ENCODE data around the gene PSMD14. TPM values are rescaled to one million over a fixed set of nuclear protein-coding genes. Genes with fewer than 3 reads are reported as not detected.

The PSMD14 gene
- total and polyA plus RNA-seq, 4 donors = 28.8 to 60.5 (median 47.1) TPM

DNA sequence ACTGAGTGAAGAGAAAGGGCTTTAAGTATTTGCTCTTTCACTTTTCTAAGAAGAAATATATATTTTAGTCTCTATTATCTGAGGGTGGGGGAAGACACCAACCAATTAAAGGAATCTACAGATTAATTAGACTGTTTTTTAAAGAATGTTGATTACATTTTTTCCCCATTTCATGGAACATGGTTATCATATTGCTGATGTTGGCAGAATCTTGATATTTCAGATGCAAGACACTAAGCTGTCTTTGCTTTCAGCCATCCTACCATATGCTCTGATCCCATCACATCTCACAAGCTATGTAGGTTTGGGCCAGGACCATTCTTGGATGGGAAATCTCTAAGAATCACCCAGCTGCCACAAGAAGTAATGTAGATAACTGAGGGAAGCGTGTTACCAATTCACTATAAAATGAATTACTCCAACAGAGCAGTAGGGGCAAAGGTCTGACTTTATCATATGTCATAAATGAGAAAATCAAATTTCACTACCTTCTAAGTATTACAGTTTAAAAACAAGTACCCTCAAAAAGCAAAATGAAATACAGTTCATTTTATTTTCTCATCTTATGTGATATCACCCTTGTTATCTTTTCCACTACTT is 101.2 kb downstream of the PSMD14 start:
- no peak overlapping the region for H3K4me3 ChIP-seq
- ATAC-seq (ENCODE audit: insufficient read depth, low FRiP score) (no peak), DNase-seq (no peak)
- H3K9me3 ChIP-seq (ENCODE audit: control insufficient read depth in 4 of 4, insufficient read depth in 3 of 4, low read length in 3 of 4) = no peaks in the 10 kb centered on the region
- peaks cover 0 to 4% (median 0%) of the 10 kb centered on the region in 5 donors for H3K4me1 ChIP-seq (ENCODE audit: control insufficient read depth in 5 of 5, insufficient read depth in 5 of 5, low read length in 5 of 5)
- no peak overlapping the region for H3K9ac ChIP-seq (ENCODE audit: insufficient read depth in 1 of 2, low read length in 2 of 2)
- H3K27ac ChIP-seq (ENCODE audit: low read depth in 1 of 2, low read length in 1 of 2) = no peak overlapping the region
- H3K36me3 ChIP-seq (ENCODE audit: control insufficient read depth in 4 of 4, insufficient read depth in 4 of 4, low read length in 4 of 4) = peaks cover 0 to 8% (median 0%) of the 10 kb centered on the region in 4 donors
- TF ChIP-seq, protein P1, sequence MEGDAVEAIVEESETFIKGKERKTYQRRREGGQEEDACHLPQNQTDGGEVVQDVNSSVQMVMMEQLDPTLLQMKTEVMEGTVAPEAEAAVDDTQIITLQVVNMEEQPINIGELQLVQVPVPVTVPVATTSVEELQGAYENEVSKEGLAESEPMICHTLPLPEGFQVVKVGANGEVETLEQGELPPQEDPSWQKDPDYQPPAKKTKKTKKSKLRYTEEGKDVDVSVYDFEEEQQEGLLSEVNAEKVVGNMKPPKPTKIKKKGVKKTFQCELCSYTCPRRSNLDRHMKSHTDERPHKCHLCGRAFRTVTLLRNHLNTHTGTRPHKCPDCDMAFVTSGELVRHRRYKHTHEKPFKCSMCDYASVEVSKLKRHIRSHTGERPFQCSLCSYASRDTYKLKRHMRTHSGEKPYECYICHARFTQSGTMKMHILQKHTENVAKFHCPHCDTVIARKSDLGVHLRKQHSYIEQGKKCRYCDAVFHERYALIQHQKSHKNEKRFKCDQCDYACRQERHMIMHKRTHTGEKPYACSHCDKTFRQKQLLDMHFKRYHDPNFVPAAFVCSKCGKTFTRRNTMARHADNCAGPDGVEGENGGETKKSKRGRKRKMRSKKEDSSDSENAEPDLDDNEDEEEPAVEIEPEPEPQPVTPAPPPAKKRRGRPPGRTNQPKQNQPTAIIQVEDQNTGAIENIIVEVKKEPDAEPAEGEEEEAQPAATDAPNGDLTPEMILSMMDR (IDR thresholded peaks at IDR 0.05; ENCODE audit: control extremely low read depth, extremely low read depth) = no peak
- H3K27me3 ChIP-seq (ENCODE audit: control insufficient read depth in 3 of 3, insufficient read depth in 3 of 3, low read length in 2 of 3) = peaks cover 0 to 21% (median 19%) of the 10 kb centered on the region in 3 donors
- WGBS, 2 donors = 98% methylated on average over 1 of the region's 1 CpG

DNA sequence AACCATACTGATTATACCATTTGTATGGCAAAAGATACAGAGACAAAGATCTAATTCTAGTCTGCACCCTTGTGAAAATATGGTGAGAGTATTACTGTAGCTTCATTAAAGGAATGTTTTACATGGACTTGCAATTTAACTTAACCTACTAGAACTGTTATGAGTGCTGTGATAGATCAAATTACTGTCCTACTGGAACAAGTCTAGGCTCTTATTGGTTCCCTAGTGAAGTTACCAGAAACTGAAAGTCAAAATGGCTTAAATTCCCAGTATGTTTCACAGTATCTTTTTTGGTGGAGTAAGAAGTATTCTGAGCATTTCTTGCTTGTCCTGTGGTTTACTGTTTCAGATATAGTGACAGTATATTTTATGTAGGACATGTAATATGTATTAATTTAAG is 104.1 kb downstream of the PSMD14 start:
- TF ChIP-seq, protein P1 (IDR thresholded peaks at IDR 0.05; ENCODE audit: control extremely low read depth, extremely low read depth) = no peak
- DNase-seq (no peak), ATAC-seq (ENCODE audit: insufficient read depth, low FRiP score) (no peak)
- Histone ChIP-seq H3K4me1 (ENCODE audit: control insufficient read depth in 5 of 5, insufficient read depth in 5 of 5, low read length in 5 of 5) (peaks cover 0 to 32% (median 7%) of the 10 kb centered on the region in 5 donors), H3K9me3 (ENCODE audit: control insufficient read depth in 4 of 4, insufficient read depth in 3 of 4, low read length in 3 of 4) (peaks cover 0 to 8% (median 0%) of the 10 kb centered on the region in 4 donors), H3K36me3 (ENCODE audit: control insufficient read depth in 4 of 4, insufficient read depth in 4 of 4, low read length in 4 of 4) (peaks cover 0 to 2% (median 0%) of the 10 kb centered on the region in 4 donors), H3K27ac (ENCODE audit: low read depth in 1 of 2, low read length in 1 of 2) (no peak overlapping the region), H3K9ac (ENCODE audit: insufficient read depth in 1 of 2, low read length in 2 of 2) (no peak overlapping the region), H3K27me3 (ENCODE audit: control insufficient read depth in 3 of 3, insufficient read depth in 3 of 3, low read length in 2 of 3) (peaks cover 0 to 48% (median 46%) of the 10 kb centered on the region in 3 donors), H3K4me3 (no peak overlapping the region)

DNA sequence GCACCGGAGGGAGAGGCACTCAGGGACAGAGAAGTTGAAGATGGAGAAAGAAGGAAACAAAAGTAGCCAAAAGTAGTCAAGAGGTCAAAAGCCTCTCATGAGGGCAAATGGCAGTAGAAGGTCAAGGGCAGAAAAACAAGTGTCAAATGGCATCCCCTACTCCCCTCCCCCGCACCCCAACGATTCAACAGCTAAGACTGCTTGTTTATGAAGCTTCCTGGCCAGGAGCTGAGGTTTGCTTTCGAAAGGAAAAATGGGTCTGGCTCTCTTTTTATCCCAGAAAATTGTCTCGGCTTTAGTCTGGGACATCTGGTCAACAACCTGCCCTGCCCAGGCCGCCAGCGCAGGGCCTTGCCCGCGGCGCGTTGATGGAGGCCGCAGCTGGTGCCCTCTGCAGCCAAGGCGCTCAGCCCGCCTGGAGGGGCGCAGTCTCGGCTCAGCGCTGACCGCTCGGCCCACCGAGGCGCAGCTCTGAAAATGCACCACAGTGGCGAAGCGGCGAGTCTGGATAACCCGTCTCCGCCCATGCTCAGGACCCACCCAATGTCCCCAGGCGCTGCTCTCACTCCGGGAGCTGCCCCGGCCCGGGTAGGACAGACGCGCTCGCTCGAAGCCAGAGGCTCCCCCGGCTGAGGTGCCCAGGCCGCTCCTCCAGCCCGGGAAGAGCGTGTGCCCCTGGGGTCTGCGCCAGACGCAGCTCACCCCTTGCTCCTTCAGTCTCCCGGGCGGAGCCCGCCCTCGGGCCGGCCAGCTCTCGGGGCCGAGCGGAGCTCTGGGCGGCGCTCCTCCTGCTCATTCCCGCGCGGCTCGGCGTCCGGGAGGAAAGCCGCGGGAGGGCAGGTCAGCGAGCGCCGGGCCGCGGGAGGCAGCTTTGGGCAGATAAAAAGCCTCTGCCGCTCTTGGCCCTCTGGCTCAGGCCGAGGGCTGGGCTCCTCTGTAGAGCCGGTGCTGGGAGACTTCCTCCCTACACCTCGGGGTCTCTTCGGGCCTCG is 106.1 kb downstream of the PSMD14 start:
- no peak overlapping the region for H3K9ac ChIP-seq (ENCODE audit: insufficient read depth in 1 of 2, low read length in 2 of 2)
- DNase-seq (peak; percentile 35 to 51 (median 44)), ATAC-seq (ENCODE audit: insufficient read depth, low FRiP score) (peak; percentile 58)
- H3K9me3 ChIP-seq (ENCODE audit: control insufficient read depth in 4 of 4, insufficient read depth in 3 of 4, low read length in 3 of 4) = peaks cover 0 to 12% (median 0%) of the 10 kb centered on the region in 4 donors
- peaks cover 0 to 46% (median 12%) of the 10 kb centered on the region in 5 donors for H3K4me1 ChIP-seq (ENCODE audit: control insufficient read depth in 5 of 5, insufficient read depth in 5 of 5, low read length in 5 of 5)
- 4 to 7% methylated on average over 69 of the region's 69 CpGs for WGBS, 2 donors
- TF ChIP-seq, protein P1 (IDR thresholded peaks at IDR 0.05; ENCODE audit: control extremely low read depth, extremely low read depth) = no peak
- H3K36me3 ChIP-seq (ENCODE audit: control insufficient read depth in 4 of 4, insufficient read depth in 4 of 4, low read length in 4 of 4) = peaks cover 0 to 2% (median 0%) of the 10 kb centered on the region in 4 donors
- H3K27me3 ChIP-seq (ENCODE audit: control insufficient read depth in 3 of 3, insufficient read depth in 3 of 3, low read length in 2 of 3) = peaks cover 0 to 66% (median 64%) of the 10 kb centered on the region in 3 donors
- no peak overlapping the region for H3K27ac ChIP-seq (ENCODE audit: low read depth in 1 of 2, low read length in 1 of 2)
- no peak overlapping the region for H3K4me3 ChIP-seq

Measured in lung (tissue), 12 donors.